ENCODE measurements around the gene SMARCD1. TPM values are rescaled to one million over a fixed set of nuclear protein-coding genes. Genes with fewer than 3 reads are reported as not detected.

The SMARCD1 gene
- total RNA-seq, result 44.0 TPM
- long read RNA-seq, transcript SMARCD1-202 (13 exons, 3,658 nt), result major isoform, 6 of 13 reads
- long read RNA-seq, partial matches to known transcripts, result 3 of 13 reads
- long read RNA-seq, other reads (novel, unspliced or antisense), result 4 of 13 reads

GRCh38 chr12:50084775-50085614 is at the start of gene SMARCD1:
SMARCD1 (plus strand) TSS chr12:50085342; CDS start chr12:50085370, 28 bp downstream.
- DNase-seq (peak; percentile 96), ATAC-seq (peak; percentile 95)
- Histone ChIP-seq H3K4me3 (peak within 1 kb of the TSS; percentile 61), H3K27me3 (no peaks in the 10 kb centered on the region), H3K36me3 (peaks cover 36% of the 10 kb centered on the region), H3K9me3 (no peaks in the 10 kb centered on the region), H3K27ac (peak within 1 kb of the TSS; percentile 90), H3K4me1 (peaks cover 8% of the 10 kb centered on the region)
- TF ChIP-seq CTCF (IDR thresholded peaks at IDR 0.05), result peak; percentile 52
- intact Hi-C loops (cut with DNase I), result no loop called here

- ATAC-seq, result no peak
- H3K9me3 ChIP-seq, result no peaks in the 10 kb centered on the region
- H3K4me3 ChIP-seq, result no peak overlapping the region
- DNase-seq, result no peak
- H3K27me3 ChIP-seq, result no peaks in the 10 kb centered on the region
- H3K4me1 ChIP-seq, result no peaks in the 10 kb centered on the region
- H3K27ac ChIP-seq, result no peak overlapping the region
- no peak for TF ChIP-seq CTCF (IDR thresholded peaks at IDR 0.05)
- no peaks in the 10 kb centered on the region for H3K36me3 ChIP-seq
- intact Hi-C loops (cut with DNase I), result no loop called here
These were observed 46.8 kb upstream of the SMARCD1 start for GRCh38 chr12:50038336-50038735.

GRCh38 chr12:50039151-50039835 is 45.8 kb upstream of the SMARCD1 start:
- Histone ChIP-seq H3K4me3 (no peak overlapping the region), H3K27me3 (no peaks in the 10 kb centered on the region), H3K4me1 (no peaks in the 10 kb centered on the region), H3K9me3 (no peaks in the 10 kb centered on the region), H3K27ac (no peak overlapping the region), H3K36me3 (no peaks in the 10 kb centered on the region)
- ATAC-seq, result peak; percentile 93
- intact Hi-C loops (cut with DNase I), result no loop called here
- TF ChIP-seq CTCF (IDR thresholded peaks at IDR 0.05), result peak; percentile 93
- peak; percentile 92 for DNase-seq

- DNase-seq (peak; percentile 40), ATAC-seq (no peak)
- no peak overlapping the region for H3K27ac ChIP-seq
- H3K4me1 ChIP-seq, result no peaks in the 10 kb centered on the region
- no peaks in the 10 kb centered on the region for H3K9me3 ChIP-seq
- no peaks in the 10 kb centered on the region for H3K36me3 ChIP-seq
- H3K4me3 ChIP-seq, result no peak overlapping the region
- intact Hi-C loops (cut with DNase I), result no loop called here
- H3K27me3 ChIP-seq, result no peaks in the 10 kb centered on the region
- no peak for TF ChIP-seq CTCF (IDR thresholded peaks at IDR 0.05)
These were observed 44.5 kb upstream of the SMARCD1 start for GRCh38 chr12:50040657-50041056.

GRCh38 chr12:50041062-50041860 is 43.9 kb upstream of the SMARCD1 start:
- intact Hi-C loops (cut with DNase I), result no loop called here

More at GRCh38 chr12:50041062-50041860, 43.9 kb upstream of the SMARCD1 start:
- Histone ChIP-seq H3K4me3 (no peak overlapping the region), H3K9me3 (no peaks in the 10 kb centered on the region), H3K36me3 (no peaks in the 10 kb centered on the region), H3K4me1 (no peaks in the 10 kb centered on the region), H3K27ac (no peak overlapping the region), H3K27me3 (no peaks in the 10 kb centered on the region)
- DNase-seq (no peak), ATAC-seq (no peak)
- no peak for TF ChIP-seq CTCF (IDR thresholded peaks at IDR 0.05)
